VCaP (cell line): ENCODE measurements around the gene STAC2.

ENCODE experiments used
- H3K27ac ChIP-seq: fragments of 450-650 bp; 2 replicates; pipeline ENCODE4 v1.5.1; 2017
- TF ChIP-seq, protein P1 (sequence below): fragments of 450-650 bp; conservative IDR thresholded peaks from 2 replicates; pipeline ENCODE4 v1.5.1; 2017; ENCODE audit warnings: mild to moderate bottlenecking, moderate library complexity

The STAC2 gene

DNA sequence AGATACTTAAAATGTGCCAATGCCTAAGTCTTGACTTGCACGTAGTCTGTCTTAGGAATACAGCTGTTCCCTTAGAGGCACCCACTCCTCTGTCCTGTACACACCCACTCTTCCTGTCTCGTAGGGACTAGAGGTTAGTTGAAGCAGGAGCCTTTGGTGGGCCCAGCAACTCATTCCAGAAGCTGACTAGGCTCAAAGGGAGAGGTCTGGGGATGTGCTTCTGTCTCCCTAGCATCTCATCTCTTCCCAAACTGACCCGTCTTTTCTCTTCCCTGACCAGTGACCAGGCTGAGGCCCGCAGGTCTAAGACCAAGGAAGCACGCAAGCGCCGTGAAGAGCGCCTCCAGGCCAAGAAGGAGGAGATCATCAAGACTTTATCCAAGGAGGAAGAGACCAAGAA is 21.5 kb downstream of the STAC2 start:
- H3K27ac ChIP-seq: peak overlapping the region; percentile 99
- TF ChIP-seq, protein P1, sequence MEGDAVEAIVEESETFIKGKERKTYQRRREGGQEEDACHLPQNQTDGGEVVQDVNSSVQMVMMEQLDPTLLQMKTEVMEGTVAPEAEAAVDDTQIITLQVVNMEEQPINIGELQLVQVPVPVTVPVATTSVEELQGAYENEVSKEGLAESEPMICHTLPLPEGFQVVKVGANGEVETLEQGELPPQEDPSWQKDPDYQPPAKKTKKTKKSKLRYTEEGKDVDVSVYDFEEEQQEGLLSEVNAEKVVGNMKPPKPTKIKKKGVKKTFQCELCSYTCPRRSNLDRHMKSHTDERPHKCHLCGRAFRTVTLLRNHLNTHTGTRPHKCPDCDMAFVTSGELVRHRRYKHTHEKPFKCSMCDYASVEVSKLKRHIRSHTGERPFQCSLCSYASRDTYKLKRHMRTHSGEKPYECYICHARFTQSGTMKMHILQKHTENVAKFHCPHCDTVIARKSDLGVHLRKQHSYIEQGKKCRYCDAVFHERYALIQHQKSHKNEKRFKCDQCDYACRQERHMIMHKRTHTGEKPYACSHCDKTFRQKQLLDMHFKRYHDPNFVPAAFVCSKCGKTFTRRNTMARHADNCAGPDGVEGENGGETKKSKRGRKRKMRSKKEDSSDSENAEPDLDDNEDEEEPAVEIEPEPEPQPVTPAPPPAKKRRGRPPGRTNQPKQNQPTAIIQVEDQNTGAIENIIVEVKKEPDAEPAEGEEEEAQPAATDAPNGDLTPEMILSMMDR: no peak

DNA sequence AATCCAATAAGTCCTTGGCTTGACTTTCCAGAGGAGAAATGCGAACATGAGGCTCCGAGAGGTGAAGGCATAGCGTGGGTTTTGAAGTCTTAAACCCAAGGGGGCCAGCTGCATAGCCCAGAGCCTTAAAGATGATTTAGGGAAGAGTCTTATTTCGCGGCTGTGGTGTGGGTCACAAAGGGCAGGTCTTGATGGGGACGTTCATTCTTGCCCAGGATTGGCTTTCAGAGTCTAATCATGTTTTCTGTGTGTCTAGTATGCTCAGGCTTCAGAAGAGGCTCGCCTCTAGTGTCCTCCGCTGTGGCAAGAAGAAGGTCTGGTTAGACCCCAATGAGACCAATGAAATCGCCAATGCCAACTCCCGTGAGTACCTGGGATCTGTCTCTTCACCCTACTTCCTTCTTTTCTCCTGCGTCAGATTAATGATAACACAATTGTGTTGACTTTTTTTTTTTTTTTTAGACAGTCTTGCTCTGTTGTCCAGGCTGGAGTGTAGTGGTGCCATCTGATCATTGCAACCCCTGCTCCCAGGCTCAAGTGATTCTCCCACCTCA is 24.7 kb downstream of the STAC2 start:
- peak overlapping the region; percentile 99 for H3K27ac ChIP-seq
- TF ChIP-seq, protein P1: no peak

DNA sequence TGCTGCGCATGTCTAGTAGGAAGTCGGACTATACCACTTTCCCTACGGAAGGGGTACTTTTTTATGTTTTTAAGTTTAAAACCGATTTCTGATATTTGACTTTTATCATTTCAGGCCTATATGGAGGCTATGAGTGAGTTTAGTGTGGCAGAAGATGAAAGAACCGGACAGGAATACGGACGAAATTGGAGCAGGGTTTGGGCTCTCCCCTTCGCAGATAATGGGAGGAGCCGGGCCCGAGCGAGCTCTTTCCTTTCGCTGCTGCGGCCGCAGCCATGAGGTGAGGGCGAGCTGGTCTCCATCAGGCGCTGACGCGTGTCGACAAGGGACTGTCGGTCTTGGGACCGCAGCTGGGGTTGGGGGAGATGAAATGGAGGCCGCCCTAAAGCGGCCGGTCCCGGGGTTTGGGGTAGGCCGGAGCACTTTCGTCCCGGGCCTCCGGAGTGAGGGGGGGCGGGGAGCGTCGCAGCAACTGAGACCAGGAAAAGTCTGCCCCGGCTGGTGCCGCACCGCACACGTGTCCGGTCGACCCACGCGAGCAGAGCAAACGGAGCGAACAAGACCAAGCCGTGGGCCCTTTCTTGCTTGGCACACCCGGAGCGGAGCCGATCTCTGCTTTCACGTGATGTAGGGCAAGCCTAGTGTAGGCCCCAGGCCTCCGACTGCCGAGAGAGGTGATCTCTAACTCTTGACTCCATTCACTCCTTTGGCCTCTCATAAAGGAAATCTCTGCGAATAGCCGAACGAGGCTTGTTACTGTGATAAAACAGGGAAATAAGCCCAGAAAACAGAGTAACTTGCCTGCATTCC is 25.5 kb downstream of the STAC2 start, which contains the start of gene RPL19:
TSS of gene RPL19 (plus strand) at position 214 of the 810 bp plus-strand sequence. CDS start at position 276, 62 bp downstream.
- peak within 1 kb of the TSS; percentile 99 for H3K27ac ChIP-seq
- TF ChIP-seq, protein P1: no peak

DNA sequence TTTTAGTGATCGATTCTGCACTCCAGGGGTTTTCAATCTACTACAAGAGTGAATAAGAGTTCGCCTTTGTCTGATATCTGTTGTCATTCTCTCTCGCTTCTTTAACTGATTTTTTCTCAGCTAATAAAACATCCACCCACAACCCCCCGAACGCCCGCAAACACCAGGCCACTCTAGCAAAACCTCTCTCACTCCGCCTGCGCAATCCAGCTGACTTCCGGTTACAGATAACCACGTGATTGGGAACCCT is 26.0 kb downstream of the STAC2 start:
- H3K27ac ChIP-seq: peak overlapping the region; percentile 99
- TF ChIP-seq, protein P1: no peak

DNA sequence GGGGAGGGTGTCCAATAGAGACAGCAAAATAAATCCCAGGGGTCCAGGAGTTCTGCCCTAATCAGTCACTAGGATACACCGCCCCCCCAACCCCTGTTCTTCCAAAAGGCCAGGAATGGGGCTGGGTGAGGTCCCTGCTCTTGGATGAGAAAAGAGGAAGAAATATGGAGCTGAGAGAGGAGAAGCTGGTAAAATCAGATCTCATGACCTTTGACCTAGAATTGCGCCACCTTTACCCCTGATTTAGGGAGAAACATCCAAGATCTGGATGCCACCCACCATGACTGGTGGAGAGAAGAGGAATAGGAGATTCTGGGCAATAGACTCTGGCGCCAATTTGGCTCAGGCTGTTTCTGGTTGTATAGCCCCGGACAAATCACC is 27.6 kb downstream of the STAC2 start:
- peak overlapping the region; percentile 81 for H3K27ac ChIP-seq
- TF ChIP-seq, protein P1: no peak

DNA sequence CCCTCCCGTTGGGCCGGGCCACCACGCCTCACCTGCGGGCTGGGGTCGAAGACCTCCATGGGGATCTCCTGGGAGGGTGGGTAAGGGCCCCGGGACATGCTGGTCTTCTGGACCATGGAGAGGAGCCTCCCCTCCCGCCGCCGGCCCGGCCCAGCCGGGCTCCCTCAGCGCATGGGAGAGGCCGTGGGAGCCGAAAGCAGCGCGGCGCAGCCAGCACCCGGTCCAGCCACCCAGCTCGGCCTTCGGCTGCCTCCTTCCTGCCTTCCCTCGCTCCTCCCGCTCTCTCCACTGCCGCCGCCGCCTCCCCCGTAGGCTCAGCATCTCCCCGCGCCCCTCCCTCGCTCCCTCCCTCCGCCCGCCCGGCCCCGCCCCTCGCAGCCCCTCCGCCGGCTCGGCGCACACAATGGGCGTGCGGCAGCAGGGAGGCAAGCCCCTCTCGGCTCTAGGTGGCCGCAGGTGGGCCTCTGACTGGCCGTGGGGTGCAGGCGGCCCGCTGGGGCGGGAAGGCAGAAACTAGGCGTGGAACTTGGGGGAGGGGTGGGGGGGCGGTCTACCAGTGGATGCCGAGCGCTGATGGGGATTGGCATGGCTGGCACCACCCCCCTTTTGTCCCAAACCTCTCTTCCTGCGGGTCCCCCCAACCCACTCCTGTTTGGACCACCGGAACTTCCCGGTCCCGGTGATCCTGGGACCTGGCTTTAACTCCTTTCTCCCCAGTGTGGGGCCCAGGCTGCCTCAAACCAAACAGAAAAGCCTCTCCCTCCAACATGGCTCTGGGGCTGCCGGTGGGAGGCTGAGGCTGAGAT is 28.2 kb downstream of the STAC2 start, which contains the start of gene CACNB1:
TSS of gene CACNB1 (minus strand) at position 290 of the 806 bp plus-strand sequence. CDS start at position 116, 174 bp downstream.
- H3K27ac ChIP-seq: peak within 1 kb of the TSS; percentile 99
- TF ChIP-seq, protein P1: no peak

DNA sequence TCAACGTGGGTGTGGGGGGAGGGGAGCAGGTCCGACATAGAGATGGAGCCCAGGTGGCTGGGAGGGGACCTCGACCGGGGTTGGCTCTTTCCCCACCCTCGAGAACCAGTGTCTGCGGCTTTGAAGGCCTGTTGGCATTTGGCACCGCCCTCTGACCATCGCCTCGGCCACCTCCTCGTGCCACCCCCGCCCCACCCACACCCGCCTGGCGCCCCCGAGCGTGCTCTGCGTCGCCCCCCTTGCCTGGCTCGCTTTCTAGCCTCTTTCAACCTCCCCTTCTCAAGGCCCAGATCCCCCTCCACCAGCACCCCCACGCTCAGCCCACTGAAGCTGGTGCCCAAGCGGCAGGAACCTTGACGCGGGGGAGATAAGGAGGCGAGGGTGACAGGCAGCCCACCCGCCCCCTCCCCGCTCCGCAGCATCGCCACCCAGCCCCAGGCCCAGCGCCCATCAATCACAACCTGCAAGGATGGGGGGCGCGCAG is 28.9 kb downstream of the STAC2 start:
- TF ChIP-seq, protein P1: no peak
- peak overlapping the region; percentile 81 for H3K27ac ChIP-seq
